Activated gamma-delta T cell (primary cell): ENCODE data around the gene LYRM4.

Experiments
- DNase-seq: peaks from one replicate; lab custom pipeline; 2025; lab: John Stamatoyannopoulos, UW

LYRM4 gene

GRCh38 chr6:5146398-5146797, 114.4 kb downstream of the LYRM4 start:
- DNase-seq: no peak

- peak; percentile 17 for DNase-seq
These were observed 117.0 kb downstream of the LYRM4 start for GRCh38 chr6:5143634-5144311.

GRCh38 chr6:5142915-5143314, 117.8 kb downstream of the LYRM4 start:
- DNase-seq: no peak

GRCh38 chr6:5142131-5142530, 118.6 kb downstream of the LYRM4 start:
- no peak for DNase-seq

- no peak for DNase-seq
These were observed 119.7 kb downstream of the LYRM4 start for GRCh38 chr6:5141046-5141445.

- no peak for DNase-seq
These were observed 120.7 kb downstream of the LYRM4 start for GRCh38 chr6:5139828-5140771.

- DNase-seq: no peak
These were observed 121.5 kb downstream of the LYRM4 start for GRCh38 chr6:5138995-5139827.

- DNase-seq: no peak
These were observed 123.9 kb downstream of the LYRM4 start for GRCh38 chr6:5136851-5137250.

- no peak for DNase-seq
These were observed 124.9 kb downstream of the LYRM4 start for GRCh38 chr6:5135788-5136376.

GRCh38 chr6:5133943-5134342, 126.8 kb downstream of the LYRM4 start:
- no peak for DNase-seq

- no peak for DNase-seq
These were observed 128.0 kb downstream of the LYRM4 start for GRCh38 chr6:5132731-5133130.

- no peak for DNase-seq
These were observed 130.4 kb downstream of the LYRM4 start for GRCh38 chr6:5130135-5130866.

GRCh38 chr6:5128351-5128750, 132.4 kb downstream of the LYRM4 start:
- DNase-seq: no peak

GRCh38 chr6:5127106-5127687, 133.6 kb downstream of the LYRM4 start:
- DNase-seq: no peak

GRCh38 chr6:5126214-5126613, 134.5 kb downstream of the LYRM4 start:
- no peak for DNase-seq

- DNase-seq: no peak
These were observed 135.4 kb downstream of the LYRM4 start for GRCh38 chr6:5125152-5126006.

- no peak for DNase-seq
These were observed 136.2 kb downstream of the LYRM4 start for GRCh38 chr6:5124526-5124925.

- DNase-seq: no peak
These were observed 137.2 kb downstream of the LYRM4 start for GRCh38 chr6:5123296-5124143.
